HK-2 (cell line): ENCODE results near the gene AATK.

ENCODE experiments used
- DNase-seq: peaks from one replicate; pipeline ENCODE4 v3.0.0-alpha.2; 2018; ENCODE audit not compliant: unreplicated experiment

AATK gene

GRCh38 chr17:81071761-81072741, 94.0 kb downstream of the AATK start:
- no peak for DNase-seq

GRCh38 chr17:81070541-81071246, 95.3 kb downstream of the AATK start:
- DNase-seq, result no peak

- DNase-seq, result no peak
Measured at GRCh38 chr17:81069135-81069645, 96.8 kb downstream of the AATK start.

GRCh38 chr17:81068411-81069134, 97.4 kb downstream of the AATK start:
- DNase-seq, result no peak

GRCh38 chr17:81067391-81067811, 98.6 kb downstream of the AATK start:
- no peak for DNase-seq
